ENCODE data around the gene AGPAT4. TPM values are rescaled to one million over a fixed set of nuclear protein-coding genes. Genes with fewer than 3 reads are reported as not detected.
"Not testable (repeated sequence)": the region's sequence is repeated elsewhere in the genome, so short reads cannot be mapped to it uniquely, and the experiment has no call there.

The AGPAT4 gene
- total RNA-seq, 1 experiment from 2014 or later: 22.0 TPM

GRCh38 chr6:161125591-161125990 lies 148.3 kb downstream of the AGPAT4 start:
- no peak overlapping the region for H2BK12ac ChIP-seq (ENCODE audit: insufficient read length, low read depth, low read length)
- H3K14ac ChIP-seq (ENCODE audit: insufficient read depth, low read length): no peak overlapping the region
- H4K5ac ChIP-seq (ENCODE audit: insufficient read length, low read depth, low read length): no peak overlapping the region
- TF ChIP-seq CTCF (conservative IDR thresholded peaks at IDR 0.05): no peak
- H3K56ac ChIP-seq (ENCODE audit: insufficient read length, low read depth, low read length): no peak overlapping the region
- H2BK5ac ChIP-seq (ENCODE audit: insufficient read length, low read length): no peak overlapping the region
- no peak for DNase-seq
- no peaks in the 10 kb centered on the region for H4K20me1 ChIP-seq (ENCODE audit: control insufficient read depth, insufficient read depth, insufficient read length)
- no peaks in the 10 kb centered on the region for H3K79me1 ChIP-seq (ENCODE audit: insufficient read depth, low read depth, low read length, poor library complexity, severe bottlenecking)
- no peak overlapping the region for H2BK120ac ChIP-seq (ENCODE audit: low read depth, low read length, poor library complexity, severe bottlenecking)
- WGBS (ENCODE audit: extremely low coverage, insufficient read length, low lambda C conversion rate): no CpG with 5 or more reads among the region's 2 CpGs
- no peak overlapping the region for H3K27ac Mint-ChIP-seq
- H3K4me2 ChIP-seq (ENCODE audit: insufficient read depth, insufficient read length, low read length): no peak overlapping the region
- H2AK5ac ChIP-seq (ENCODE audit: insufficient read length, low read length): no peak overlapping the region
- no peak overlapping the region for H4K91ac ChIP-seq (ENCODE audit: insufficient read length, low read depth, low read length)
- no peak overlapping the region for H2BK20ac ChIP-seq (ENCODE audit: low read depth, low read length, poor library complexity, severe bottlenecking)
- no peak overlapping the region for H3T11ph ChIP-seq (ENCODE audit: low read length)
- no peaks in the 10 kb centered on the region for H3K27me3 ChIP-seq (ENCODE audit: insufficient read depth, low read length)
- no peak overlapping the region for H3K9ac ChIP-seq (ENCODE audit: extremely low read depth, insufficient read length, low read length)
- H4K8ac ChIP-seq (replicated peaks; ENCODE audit: insufficient read length, low read depth, low read length): no peak overlapping the region
- no peaks in the 10 kb centered on the region for H3K4me1 Mint-ChIP-seq
- no peaks in the 10 kb centered on the region for H3K9me3 ChIP-seq (ENCODE audit: control insufficient read depth, low read depth, low read length)
- H2BK15ac ChIP-seq (ENCODE audit: low read depth, low read length): no peak overlapping the region
- no peaks in the 10 kb centered on the region for H3K79me2 ChIP-seq (ENCODE audit: insufficient read depth, low read length)
- peaks cover 78 to 90% of the 10 kb centered on the region in 2 experiments for H3K9me3 Mint-ChIP-seq
- H3K4ac ChIP-seq (ENCODE audit: low read depth, low read length): no peak overlapping the region
- H3K36me3 Mint-ChIP-seq (ENCODE audit: insufficient read depth in 1 of 3, low read depth in 3 of 3): peaks cover 95 to 100% (median 98%) of the 10 kb centered on the region in 3 experiments
- no peak overlapping the region for H2AFZ ChIP-seq (ENCODE audit: low read length)
- H3K23me2 ChIP-seq (ENCODE audit: insufficient read length, low read depth, low read length, poor library complexity, severe bottlenecking): no peaks in the 10 kb centered on the region
- no peak overlapping the region for H3K4me3 Mint-ChIP-seq
- H3K4me1 ChIP-seq (ENCODE audit: insufficient read depth, low read length): no peaks in the 10 kb centered on the region
- no peak overlapping the region for H3K18ac ChIP-seq (ENCODE audit: insufficient read length, low read depth, low read length)
- no peak overlapping the region for H3K23ac ChIP-seq (ENCODE audit: insufficient read length, low read depth, low read length)
- H3K27me3 Mint-ChIP-seq (ENCODE audit: low read depth): no peaks in the 10 kb centered on the region; the same call in none of the 2 replicates
- no peak overlapping the region for H3K27ac ChIP-seq (ENCODE audit: insufficient read length, low read depth, low read length)

- not testable (repeated sequence) for H2BK12ac ChIP-seq (ENCODE audit: insufficient read length, low read depth, low read length); H3K4me3 Mint-ChIP-seq; H3K4me1 Mint-ChIP-seq; H2AFZ ChIP-seq (ENCODE audit: low read length); H3K79me1 ChIP-seq (ENCODE audit: insufficient read depth, low read depth, low read length, poor library complexity, severe bottlenecking); H4K91ac ChIP-seq (ENCODE audit: insufficient read length, low read depth, low read length); DNase-seq; H3K4ac ChIP-seq (ENCODE audit: low read depth, low read length); H3K79me2 ChIP-seq (ENCODE audit: insufficient read depth, low read length); H2BK15ac ChIP-seq (ENCODE audit: low read depth, low read length); H3K23ac ChIP-seq (ENCODE audit: insufficient read length, low read depth, low read length); H3K9me3 ChIP-seq (ENCODE audit: control insufficient read depth, low read depth, low read length); H3K9ac ChIP-seq (ENCODE audit: extremely low read depth, insufficient read length, low read length); H3T11ph ChIP-seq (ENCODE audit: low read length); H3K27ac ChIP-seq (ENCODE audit: insufficient read length, low read depth, low read length); H3K27me3 ChIP-seq (ENCODE audit: insufficient read depth, low read length); H3K18ac ChIP-seq (ENCODE audit: insufficient read length, low read depth, low read length); H2BK5ac ChIP-seq (ENCODE audit: insufficient read length, low read length); H3K14ac ChIP-seq (ENCODE audit: insufficient read depth, low read length); H4K8ac ChIP-seq (replicated peaks; ENCODE audit: insufficient read length, low read depth, low read length); H2BK120ac ChIP-seq (ENCODE audit: low read depth, low read length, poor library complexity, severe bottlenecking); H3K27me3 Mint-ChIP-seq (ENCODE audit: low read depth); H3K4me1 ChIP-seq (ENCODE audit: insufficient read depth, low read length); H4K20me1 ChIP-seq (ENCODE audit: control insufficient read depth, insufficient read depth, insufficient read length); H3K56ac ChIP-seq (ENCODE audit: insufficient read length, low read depth, low read length); H3K27ac Mint-ChIP-seq; H2BK20ac ChIP-seq (ENCODE audit: low read depth, low read length, poor library complexity, severe bottlenecking); H3K4me2 ChIP-seq (ENCODE audit: insufficient read depth, insufficient read length, low read length); H4K5ac ChIP-seq (ENCODE audit: insufficient read length, low read depth, low read length); H2AK5ac ChIP-seq (ENCODE audit: insufficient read length, low read length); H3K23me2 ChIP-seq (ENCODE audit: insufficient read length, low read depth, low read length, poor library complexity, severe bottlenecking)
- Mint-ChIP-seq H3K36me3 (ENCODE audit: insufficient read depth in 1 of 3, low read depth in 3 of 3) (peaks cover 91 to 100% (median 98%) of the 10 kb centered on the region in 3 experiments), H3K9me3 (peaks cover 66 to 80% of the 10 kb centered on the region in 2 experiments)
Measured at GRCh38 chr6:161123319-161123718, 150.5 kb downstream of the AGPAT4 start.
